PFSK-1 (cell line): Measurements from ENCODE around the gene CHD6.

Source experiments
- FOXP2 ChIP-seq: optimal IDR thresholded peaks from 2 replicates; pipeline ENCODE3; 2011; ENCODE audit warnings: borderline replicate concordance, control low read depth, inconsistent platforms; ENCODE audit not compliant: insufficient read depth; ENCODE audit errors: extremely low read length, extremely low read depth
- POLR2AphosphoS5 ChIP-seq: IDR thresholded peaks from 2 replicates; pipeline ENCODE4 v1.6.1; 2012; ENCODE audit warnings: low read depth, mild to moderate bottlenecking, control low read depth, low read length, moderate library complexity
- REST ChIP-seq, 2 experiments: IDR thresholded peaks; 2 replicates each; pipeline versions ENCODE4 v1.6.1 to v1.8.0; 2011 to 2012; ENCODE audit warnings: low read depth in 2 of 2, low read length in 2 of 2, control low read depth in 1 of 2, inconsistent platforms in 1 of 2, mild to moderate bottlenecking in 1 of 2, moderate library complexity in 1 of 2; ENCODE audit not compliant: insufficient read depth in 1 of 2
- SIN3A ChIP-seq: IDR thresholded peaks from 2 replicates; pipeline ENCODE4 v1.6.1; 2012; ENCODE audit warnings: mild to moderate bottlenecking, low read length, moderate library complexity, borderline replicate concordance; ENCODE audit not compliant: insufficient read depth
- TAF1 ChIP-seq: IDR thresholded peaks from 2 replicates; pipeline ENCODE4 v1.6.1; 2012; ENCODE audit warnings: low read length, control low read depth, borderline replicate concordance; ENCODE audit not compliant: insufficient read depth

- TF ChIP-seq POLR2AphosphoS5, result no peak
- TF ChIP-seq SIN3A, result no peak
- TF ChIP-seq TAF1, result no peak
- no peak for TF ChIP-seq REST (IDR thresholded peaks at IDR 0.05; ENCODE audit: insufficient read depth in 1 of 2, low read depth in 2 of 2, low read length in 2 of 2)
- no peak for TF ChIP-seq FOXP2
Observed at GRCh38 chr20:41418739-41419293, 199.4 kb downstream of the CHD6 start.
